HFFc6 (cell line): ENCODE data around the gene FAM83B. TPM values are rescaled to one million over a fixed set of nuclear protein-coding genes. Genes with fewer than 3 reads are reported as not detected.

ENCODE experiments used
- DNase-seq: peaks from one replicate; pipeline ENCODE4 v3.0.0-alpha.2; 2018
- H3K27ac Mint-ChIP-seq: 2 replicates; pipeline ENCODE4 v1.8.0; 2020; ENCODE audit warnings: mild to moderate bottlenecking, mixed read lengths
- H3K27me3 Mint-ChIP-seq: 2 replicates; pipeline ENCODE4 v1.8.0; 2021; ENCODE audit warnings: mild to moderate bottlenecking, moderate library complexity, mixed read lengths; ENCODE audit not compliant: insufficient read depth
- H3K36me3 Mint-ChIP-seq: 2 replicates; pipeline ENCODE4 v1.8.0; 2021; ENCODE audit warnings: low read depth, mixed read lengths
- H3K4me1 Mint-ChIP-seq: 2 replicates; pipeline ENCODE4 v1.8.0; 2020; ENCODE audit warnings: low read depth, mixed read lengths
- H3K4me3 Mint-ChIP-seq: 2 replicates; pipeline ENCODE4 v1.8.0; 2020; ENCODE audit warnings: mild to moderate bottlenecking, moderate library complexity, mixed read lengths
- H3K9me3 Mint-ChIP-seq: 2 replicates; pipeline ENCODE4 v1.8.0; 2020; ENCODE audit warnings: mild to moderate bottlenecking, mixed read lengths
- total RNA-seq, 6 experiments: library from RNA; stranded (reverse); fragmentation: NEBNext Ultra II Directional; extraction: Animal tissue kit (Norgen Biotek cat#: 25700); gene quantifications; 2 replicates in 1 of 6; 3 replicates in 5 of 6; pipeline ENCODE4 v1.2.3, GENCODE V29; 2021
- TF ChIP-seq, protein P1 (sequence below): fragments of 200-600 bp; sonication (generic); IDR thresholded peaks from 2 replicates; pipeline ENCODE4 v1.5.0; 2021; ENCODE audit warnings: antibody characterized with exemption, mild to moderate bottlenecking

FAM83B gene
- total RNA-seq, 6 experiments from 2014 or later, result not detected

DNA sequence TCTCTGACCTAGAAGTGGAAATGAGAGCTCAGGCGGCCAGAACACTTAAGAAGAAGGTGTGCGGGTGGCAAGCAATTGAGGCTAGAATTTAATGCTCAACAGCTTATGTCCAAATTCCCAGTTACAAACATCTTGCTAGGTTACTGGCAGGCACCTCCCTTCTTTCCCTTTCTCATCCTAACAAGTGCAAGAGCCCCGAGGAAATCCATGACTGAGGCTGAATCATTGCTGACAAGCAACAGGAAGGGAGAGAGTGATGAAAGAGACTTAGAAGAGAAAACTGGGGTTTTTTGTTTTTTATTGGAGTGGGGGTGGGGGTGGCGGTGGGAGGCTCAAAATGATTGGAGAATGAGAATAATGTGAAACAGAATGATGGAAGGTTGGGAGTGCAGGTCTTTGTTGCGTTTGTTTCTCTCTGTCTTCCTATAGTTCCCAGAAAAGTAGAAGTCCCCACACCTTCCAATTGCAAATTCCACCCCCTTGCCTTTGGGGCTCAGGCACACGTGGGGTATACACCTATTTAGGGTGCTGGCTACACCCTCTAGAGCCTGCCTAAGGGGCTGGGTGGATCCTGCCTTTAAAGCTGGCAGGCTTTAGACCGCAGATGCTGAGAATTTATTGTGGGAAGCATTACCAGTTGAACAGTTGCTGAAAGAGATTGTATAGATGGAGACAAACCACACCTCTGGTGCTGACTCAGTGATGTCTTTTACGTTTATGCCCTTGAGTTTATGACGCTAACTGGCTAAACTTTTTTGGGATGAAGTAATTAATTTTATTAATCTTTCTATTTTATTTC lies 1.4 kb downstream of the FAM83B start:
- no peaks in the 10 kb centered on the region for H3K4me1 Mint-ChIP-seq
- TF ChIP-seq, protein P1, sequence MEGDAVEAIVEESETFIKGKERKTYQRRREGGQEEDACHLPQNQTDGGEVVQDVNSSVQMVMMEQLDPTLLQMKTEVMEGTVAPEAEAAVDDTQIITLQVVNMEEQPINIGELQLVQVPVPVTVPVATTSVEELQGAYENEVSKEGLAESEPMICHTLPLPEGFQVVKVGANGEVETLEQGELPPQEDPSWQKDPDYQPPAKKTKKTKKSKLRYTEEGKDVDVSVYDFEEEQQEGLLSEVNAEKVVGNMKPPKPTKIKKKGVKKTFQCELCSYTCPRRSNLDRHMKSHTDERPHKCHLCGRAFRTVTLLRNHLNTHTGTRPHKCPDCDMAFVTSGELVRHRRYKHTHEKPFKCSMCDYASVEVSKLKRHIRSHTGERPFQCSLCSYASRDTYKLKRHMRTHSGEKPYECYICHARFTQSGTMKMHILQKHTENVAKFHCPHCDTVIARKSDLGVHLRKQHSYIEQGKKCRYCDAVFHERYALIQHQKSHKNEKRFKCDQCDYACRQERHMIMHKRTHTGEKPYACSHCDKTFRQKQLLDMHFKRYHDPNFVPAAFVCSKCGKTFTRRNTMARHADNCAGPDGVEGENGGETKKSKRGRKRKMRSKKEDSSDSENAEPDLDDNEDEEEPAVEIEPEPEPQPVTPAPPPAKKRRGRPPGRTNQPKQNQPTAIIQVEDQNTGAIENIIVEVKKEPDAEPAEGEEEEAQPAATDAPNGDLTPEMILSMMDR, result no peak
- H3K36me3 Mint-ChIP-seq, result no peaks in the 10 kb centered on the region
- H3K9me3 Mint-ChIP-seq, result peaks cover 4% of the 10 kb centered on the region; the same call in 1 of the 2 replicates
- peaks cover 16% of the 10 kb centered on the region for H3K27me3 Mint-ChIP-seq
- no peak overlapping the region for H3K27ac Mint-ChIP-seq
- no peak overlapping the region for H3K4me3 Mint-ChIP-seq
- no peak for DNase-seq

DNA sequence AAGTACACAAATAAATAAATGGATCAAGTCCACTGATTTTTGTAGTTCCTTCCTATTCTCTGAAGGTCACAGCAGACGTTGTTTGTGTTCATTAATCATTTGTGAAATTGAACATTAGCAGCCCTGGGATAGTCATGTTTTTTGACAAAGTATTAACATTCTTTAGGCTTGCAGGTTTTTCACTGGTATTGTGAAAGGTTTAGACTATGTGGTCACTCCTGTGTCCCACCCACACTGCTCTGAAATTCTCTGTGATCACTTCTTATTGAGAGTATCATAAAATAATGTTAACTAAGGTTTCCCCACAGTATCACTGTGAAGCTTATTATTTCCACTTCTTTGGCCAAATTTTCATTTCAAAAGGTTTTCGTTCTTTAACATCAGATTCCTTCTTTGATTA lies 3.5 kb downstream of the FAM83B start:
- DNase-seq, result no peak
- Mint-ChIP-seq H3K9me3 (peaks cover 4% of the 10 kb centered on the region; the same call in 1 of the 2 replicates), H3K4me1 (no peaks in the 10 kb centered on the region), H3K4me3 (no peak overlapping the region), H3K27me3 (peaks cover 11% of the 10 kb centered on the region), H3K36me3 (no peaks in the 10 kb centered on the region), H3K27ac (no peak overlapping the region)
- TF ChIP-seq, protein P1, result no peak

DNA sequence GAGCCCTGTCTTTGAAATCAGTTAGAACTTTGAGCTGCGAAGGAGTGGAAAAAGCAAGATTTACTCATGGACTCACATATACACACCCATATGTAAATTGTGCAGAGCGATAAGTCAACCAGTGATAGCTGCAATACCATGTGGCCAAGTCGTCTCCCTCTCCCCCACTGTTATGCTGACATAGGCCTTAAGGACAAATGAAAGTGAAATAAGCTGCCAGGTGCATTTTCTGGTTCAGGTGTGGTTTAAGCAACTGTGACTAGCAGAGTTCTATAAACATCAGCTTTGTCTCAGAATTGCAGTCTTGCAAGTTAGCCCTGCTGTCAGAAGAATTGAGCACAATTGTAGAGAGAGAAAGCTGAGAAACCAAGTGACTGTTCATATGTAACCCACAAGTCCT lies 9.6 kb downstream of the FAM83B start:
- Mint-ChIP-seq H3K9me3 (peaks cover 4% of the 10 kb centered on the region; the same call in 1 of the 2 replicates), H3K27me3 (peaks cover 2% of the 10 kb centered on the region; the same call in 1 of the 2 replicates), H3K27ac (no peak overlapping the region), H3K36me3 (no peaks in the 10 kb centered on the region), H3K4me1 (no peaks in the 10 kb centered on the region), H3K4me3 (no peak overlapping the region)
- TF ChIP-seq, protein P1, result no peak
- DNase-seq, result no peak

DNA sequence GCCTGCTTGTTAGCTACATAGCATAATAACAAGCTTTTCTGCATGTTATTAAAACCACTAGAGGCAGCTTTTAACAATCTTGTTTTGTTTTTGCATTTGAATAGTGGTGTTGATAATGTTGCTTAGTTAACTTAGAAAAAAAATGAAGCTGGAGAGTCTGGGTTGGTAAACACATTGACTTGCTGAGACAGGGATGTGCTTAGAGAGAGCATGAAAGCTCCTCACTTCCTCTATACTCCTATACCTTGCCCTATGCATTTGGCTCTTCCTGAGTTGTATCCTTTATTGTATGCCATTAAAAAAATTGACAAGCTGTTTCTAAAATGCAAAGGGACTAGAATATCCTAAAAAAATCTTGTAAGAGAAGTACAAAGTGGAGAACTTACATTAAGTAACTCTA lies 13.6 kb downstream of the FAM83B start:
- Mint-ChIP-seq H3K9me3 (no peaks in the 10 kb centered on the region), H3K27ac (no peak overlapping the region), H3K4me1 (no peaks in the 10 kb centered on the region), H3K36me3 (no peaks in the 10 kb centered on the region), H3K27me3 (no peaks in the 10 kb centered on the region), H3K4me3 (no peak overlapping the region)
- DNase-seq, result no peak
- TF ChIP-seq, protein P1, result no peak

DNA sequence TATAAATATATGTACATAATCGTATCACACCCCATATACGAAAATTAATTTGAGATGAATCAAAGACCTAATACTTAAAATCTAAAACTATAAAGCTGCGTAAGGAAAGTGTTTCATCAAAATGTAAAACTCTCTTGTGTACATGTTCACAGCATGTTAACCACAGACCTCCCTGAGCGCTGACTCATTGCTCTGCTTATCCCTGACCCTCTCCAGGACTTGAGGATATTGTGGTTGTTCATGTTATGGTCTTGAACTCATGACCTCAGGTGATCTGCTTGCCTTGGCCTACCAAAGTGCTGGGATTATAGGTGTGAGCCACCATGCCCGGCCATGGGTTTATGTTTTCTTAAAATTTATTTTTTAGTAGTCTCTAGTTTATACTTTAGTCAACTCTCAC lies 14.2 kb downstream of the FAM83B start:
- Mint-ChIP-seq H3K36me3 (no peaks in the 10 kb centered on the region), H3K4me3 (no peak overlapping the region), H3K27ac (no peak overlapping the region), H3K9me3 (no peaks in the 10 kb centered on the region), H3K4me1 (no peaks in the 10 kb centered on the region), H3K27me3 (no peaks in the 10 kb centered on the region)
- no peak for DNase-seq
- TF ChIP-seq, protein P1, result no peak
